Panc1 (cell line): Measurements from ENCODE around the gene ADGRV1.

Experiments
- CTCF ChIP-seq: fragments of 450-650 bp; IDR thresholded peaks from 2 replicates; pipeline ENCODE4 v1.5.1; 2017; ENCODE audit warnings: mild to moderate bottlenecking
- POLR2AphosphoS5 ChIP-seq: IDR thresholded peaks from 2 replicates; pipeline ENCODE4 v1.6.1; 2012; ENCODE audit warnings: mild to moderate bottlenecking, low read depth, low read length, moderate library complexity
- REST ChIP-seq, 2 experiments: IDR thresholded peaks; 2 replicates each; pipeline ENCODE4 v1.6.1; 2011 to 2012; ENCODE audit warnings: low read depth in 2 of 2, control low read depth in 1 of 2, low read length in 1 of 2, mild to moderate bottlenecking in 1 of 2, moderate library complexity in 1 of 2; ENCODE audit not compliant: insufficient read depth in 1 of 2
- SIN3A ChIP-seq: IDR thresholded peaks from 2 replicates; pipeline ENCODE4 v1.6.1; 2012; ENCODE audit warnings: low read depth, mild to moderate bottlenecking, low read length, moderate library complexity, borderline replicate concordance; ENCODE audit not compliant: insufficient read depth
- TCF7L2 ChIP-seq: IDR thresholded peaks from 2 replicates; pipeline ENCODE4 v1.6.1; 2011; ENCODE audit warnings: mild to moderate bottlenecking, low read depth, low read length, inconsistent platforms

GRCh38 chr5:91206734-91207133, 648.1 kb downstream of the ADGRV1 start:
- TF ChIP-seq CTCF (no peak), POLR2AphosphoS5 (no peak), REST (IDR thresholded peaks at IDR 0.05; ENCODE audit: insufficient read depth in 1 of 2, low read depth in 2 of 2, low read length in 1 of 2) (no peak), SIN3A (no peak), TCF7L2 (no peak)
